Suppressor macrophage treated with lipopolysaccharide for 1 hour (primary cell): ENCODE measurements around the gene GPR107.

Source experiments
- DNase-seq, 3 donors: peaks; one replicate each; pipeline ENCODE4 v3.0.0-alpha.2; 2020 to 2022

Gene GPR107

GRCh38 chr9:130028493-130029222 is 25.0 kb upstream of the GPR107 start:
- DNase-seq, result no peak

- no peak for DNase-seq
Observed at GRCh38 chr9:130029223-130029973, 24.3 kb upstream of the GPR107 start.

GRCh38 chr9:130030651-130031127 is 23.0 kb upstream of the GPR107 start:
- no peak for DNase-seq

- peak; percentile 69 to 93 (median 89) for DNase-seq
Observed at GRCh38 chr9:130034570-130034969, 19.1 kb upstream of the GPR107 start.

GRCh38 chr9:130036099-130036498 is 17.6 kb upstream of the GPR107 start:
- peak; percentile 48 to 87 (median 80) for DNase-seq

- peak; percentile 45 to 59 (median 51) for DNase-seq
Observed at GRCh38 chr9:130039528-130040147, 14.1 kb upstream of the GPR107 start.

GRCh38 chr9:130040984-130041647 is 12.6 kb upstream of the GPR107 start:
- DNase-seq, result peak; percentile 50 to 56 (median 53)

GRCh38 chr9:130041648-130042405 is 11.9 kb upstream of the GPR107 start:
- peak in 1 of 3 donors; percentile 41 for DNase-seq

- DNase-seq, result peak in 2 of 3 donors; percentile 66 to 80
Observed at GRCh38 chr9:130042406-130042884, 11.3 kb upstream of the GPR107 start.

GRCh38 chr9:130042885-130043653 is 10.6 kb upstream of the GPR107 start, which contains the start of gene FNBP1:
TSS of gene FNBP1 (minus strand) at chr9:130043189. CDS start at chr9:130042975, 214 bp downstream.
- DNase-seq, result peak; percentile 84 to 96 (median 91)

- DNase-seq, result no peak
Observed at GRCh38 chr9:130043654-130044623, 9.8 kb upstream of the GPR107 start.

- DNase-seq, result peak; percentile 60 to 85 (median 75)
Observed at GRCh38 chr9:130045725-130046450, 7.8 kb upstream of the GPR107 start.

- no peak for DNase-seq
Observed at GRCh38 chr9:130049431-130050210, 4.1 kb upstream of the GPR107 start.

GRCh38 chr9:130050462-130050861 is 3.2 kb upstream of the GPR107 start:
- no peak for DNase-seq

GRCh38 chr9:130051855-130052254 is 1.9 kb upstream of the GPR107 start:
- DNase-seq, result peak; percentile 55 to 91 (median 84)

GRCh38 chr9:130053109-130053503 is 600 bp upstream of the GPR107 start:
- DNase-seq, result no peak

GRCh38 chr9:130054325-130054786 is 650 bp downstream of the GPR107 start:
- peak in 1 of 3 donors; percentile 13 for DNase-seq

GRCh38 chr9:130054820-130055219 is 1.1 kb downstream of the GPR107 start:
- no peak for DNase-seq
